Thyroid gland (tissue), 4 donors: Measurements from ENCODE around the gene SPOPL. TPM values are rescaled to one million over a fixed set of nuclear protein-coding genes. Genes with fewer than 3 reads are reported as not detected.

Source experiments
- DNase-seq, 2 donors: peaks; one replicate each; pipeline ENCODE4 v3.0.0-alpha.2; 2019
- H3K27ac ChIP-seq, 3 donors: fragments of 200-600 bp; sonication (generic); 1 replicate in 2 of 3; 2 replicates in 1 of 3; pipeline ENCODE4 v1.5.1; 2016 to 2019; ENCODE audit warnings: mild to moderate bottlenecking in 1 of 3, moderate library complexity in 1 of 3
- H3K27me3 ChIP-seq: fragments of 200-600 bp; sonication (generic); one replicate; pipeline ENCODE4 v1.5.1; 2019
- H3K36me3 ChIP-seq, 2 donors: fragments of 200-600 bp; sonication (generic); one replicate each; pipeline ENCODE4 v1.5.1; 2016 to 2019
- H3K4me1 ChIP-seq, 2 donors: fragments of 200-600 bp; sonication (generic); one replicate each; pipeline ENCODE4 v1.5.1; 2017 to 2019
- H3K4me3 ChIP-seq, 3 donors: fragments of 200-600 bp; sonication (generic); replicated peaks in 1 of 3; 1 replicate in 2 of 3; 2 replicates in 1 of 3; pipeline ENCODE4 v1.5.1; 2016; ENCODE audit warnings: mild to moderate bottlenecking in 1 of 3
- H3K9me3 ChIP-seq: fragments of 200-600 bp; sonication (generic); one replicate; pipeline ENCODE4 v1.5.1; 2017
- CTCF ChIP-seq, 6 experiments: fragments of 200-600 bp in 3 of 6; fragments of 450-650 bp in 3 of 6; sonication (generic) in 3 of 6; IDR thresholded peaks; one replicate each; pipeline ENCODE4 v1.5.1; 2016 to 2019; ENCODE audit warnings: antibody characterized with exemption in 6 of 6, mild to moderate bottlenecking in 2 of 6, inconsistent platforms in 1 of 6, moderate library complexity in 1 of 6
- POLR2A ChIP-seq, 2 donors: fragments of 450-650 bp; IDR thresholded peaks; one replicate each; pipeline ENCODE4 v1.6.1; 2017; ENCODE audit warnings: antibody characterized with exemption in 2 of 2, mild to moderate bottlenecking in 2 of 2, moderate library complexity in 1 of 2
- WGBS, 2 donors: methylation state at CpG; one replicate each; pipeline ENCODE4 v1.1.5; 2017; 5-methylcytosine and 5-hydroxymethylcytosine counted together
- intact Hi-C: fragments of 100-400 bp; cut with DNase I; formaldehyde crosslinking; loops from one replicate; pipeline ENCODE4 v1.15.1; 2023
- total RNA-seq, 4 donors: library from RNA; depleted of rRNA; stranded (reverse); fragments of >200 nt; gene quantifications; one replicate each; pipeline ENCODE4 v1.2.3, GENCODE V29; 2016

The SPOPL gene
- total RNA-seq, 4 donors from 2014 or later = 18.0 to 32.7 (median 24.0) TPM

GRCh38 chr2:138485019-138485418, 16.6 kb upstream of the SPOPL start:
- no peaks in the 10 kb centered on the region for H3K27me3 ChIP-seq
- DNase-seq = no peak
- TF ChIP-seq CTCF (IDR thresholded peaks at IDR 0.05) = no peak
- TF ChIP-seq POLR2A (IDR thresholded peaks at IDR 0.05) = no peak
- intact Hi-C loops = no loop called here
- no peak overlapping the region for H3K4me3 ChIP-seq
- H3K27ac ChIP-seq = no peak overlapping the region
- H3K4me1 ChIP-seq = no peaks in the 10 kb centered on the region
- no peaks in the 10 kb centered on the region for H3K9me3 ChIP-seq
- H3K36me3 ChIP-seq = no peaks in the 10 kb centered on the region

DNA sequence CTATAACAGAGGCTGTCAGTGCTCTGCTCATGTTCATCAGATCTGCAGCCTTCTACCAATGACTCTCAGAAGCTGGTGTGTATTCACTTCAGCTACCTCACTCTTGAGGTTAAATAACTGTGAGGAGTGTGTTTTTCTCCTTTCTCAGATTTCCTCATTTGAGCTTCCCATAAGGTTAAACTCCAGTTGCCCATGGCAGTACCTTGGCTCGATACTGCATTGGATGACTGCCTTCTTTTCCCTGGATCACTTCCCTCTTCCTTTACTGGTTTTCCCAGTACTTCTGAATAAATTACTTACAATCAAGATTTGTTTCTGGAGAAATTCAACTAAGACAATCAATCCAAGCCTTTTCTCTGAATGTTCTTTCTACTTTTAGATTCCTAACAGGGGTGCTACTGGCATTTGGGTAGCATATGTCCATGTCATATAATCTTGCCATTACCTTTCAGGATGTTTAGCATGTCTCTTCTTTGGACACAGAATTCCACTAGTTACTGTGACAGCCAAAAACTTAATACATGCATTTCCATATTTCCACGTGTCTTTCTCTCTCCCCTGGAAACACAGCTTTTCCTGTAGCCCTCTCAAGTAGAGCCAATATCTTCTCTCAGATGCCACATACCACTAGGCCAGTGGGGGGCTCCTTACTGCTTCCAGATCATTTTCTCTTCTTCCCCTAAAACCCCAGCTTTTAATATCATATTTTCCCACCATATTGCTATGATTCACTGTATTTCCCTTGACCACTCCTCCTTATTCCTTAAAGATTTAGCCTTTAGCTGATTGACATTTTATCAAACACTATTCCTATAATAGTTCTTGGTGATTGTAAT, 15.0 kb upstream of the SPOPL start:
- no peaks in the 10 kb centered on the region for H3K4me1 ChIP-seq
- no peak overlapping the region for H3K4me3 ChIP-seq
- WGBS, 2 donors = 62 to 66% methylated on average over 2 of the region's 2 CpGs
- H3K27me3 ChIP-seq = no peaks in the 10 kb centered on the region
- DNase-seq = no peak
- intact Hi-C loops = no loop called here
- no peaks in the 10 kb centered on the region for H3K9me3 ChIP-seq
- TF ChIP-seq CTCF (IDR thresholded peaks at IDR 0.05) (no peak), POLR2A (IDR thresholded peaks at IDR 0.05) (no peak)
- H3K27ac ChIP-seq = no peak overlapping the region
- H3K36me3 ChIP-seq = no peaks in the 10 kb centered on the region

GRCh38 chr2:138490673-138491494, 10.7 kb upstream of the SPOPL start:
- no peaks in the 10 kb centered on the region for H3K9me3 ChIP-seq
- no peaks in the 10 kb centered on the region for H3K27me3 ChIP-seq
- no peaks in the 10 kb centered on the region for H3K36me3 ChIP-seq
- intact Hi-C loops = no loop called here
- WGBS, 2 donors = 83 to 85% methylated on average over 4 of the region's 4 CpGs
- no peaks in the 10 kb centered on the region for H3K4me1 ChIP-seq
- H3K27ac ChIP-seq = no peak overlapping the region
- no peak for DNase-seq
- no peak for TF ChIP-seq CTCF (IDR thresholded peaks at IDR 0.05)
- no peak for TF ChIP-seq POLR2A (IDR thresholded peaks at IDR 0.05)
- no peak overlapping the region for H3K4me3 ChIP-seq

DNA sequence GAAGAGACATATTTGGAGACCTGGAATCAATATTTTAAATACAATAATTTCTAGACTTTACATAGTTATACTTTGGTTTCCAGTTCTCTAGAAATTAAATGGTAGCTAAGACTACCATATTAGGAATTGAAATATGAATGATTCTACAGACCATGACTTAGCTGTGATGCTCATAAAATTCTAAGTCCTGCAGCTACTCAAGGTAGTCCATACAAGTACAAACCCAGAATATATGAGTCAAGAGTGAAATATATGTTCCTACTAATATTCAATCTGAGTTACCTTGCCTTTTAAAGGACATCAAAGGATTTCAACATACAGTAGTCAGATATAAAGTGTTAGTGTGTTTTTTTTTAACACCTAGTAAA, 10.1 kb upstream of the SPOPL start:
- Histone ChIP-seq H3K4me1 (no peaks in the 10 kb centered on the region), H3K9me3 (no peaks in the 10 kb centered on the region), H3K36me3 (no peaks in the 10 kb centered on the region), H3K27ac (no peak overlapping the region), H3K27me3 (no peaks in the 10 kb centered on the region), H3K4me3 (no peak overlapping the region)
- TF ChIP-seq POLR2A (IDR thresholded peaks at IDR 0.05) (no peak), CTCF (IDR thresholded peaks at IDR 0.05) (no peak)
- intact Hi-C loops = no loop called here
- no peak for DNase-seq

GRCh38 chr2:138492160-138492559, 9.4 kb upstream of the SPOPL start:
- intact Hi-C loops = no loop called here
- TF ChIP-seq POLR2A (IDR thresholded peaks at IDR 0.05) (no peak), CTCF (IDR thresholded peaks at IDR 0.05) (no peak)
- H3K4me1 ChIP-seq = no peaks in the 10 kb centered on the region
- H3K27me3 ChIP-seq = no peaks in the 10 kb centered on the region
- no peak overlapping the region for H3K27ac ChIP-seq
- H3K9me3 ChIP-seq = no peaks in the 10 kb centered on the region
- no peak for DNase-seq
- H3K36me3 ChIP-seq = no peaks in the 10 kb centered on the region
- WGBS, 2 donors = 94% methylated on average over 2 of the region's 2 CpGs
- no peak overlapping the region for H3K4me3 ChIP-seq
